Parathyroid adenoma (tissue), 2 donors: ENCODE measurements around the gene ASPG.

ENCODE experiments used
- H2AFZ ChIP-seq: fragments of 300-600 bp; sonication (generic); one replicate; pipeline ENCODE4 v1.7.0; 2017; ENCODE audit warnings: antibody characterized with exemption, mild to moderate bottlenecking
- H3K27ac ChIP-seq: fragments of 300-600 bp; sonication (generic); one replicate; pipeline ENCODE4 v1.7.0; 2017
- H3K27me3 ChIP-seq: fragments of 300-600 bp; sonication (generic); one replicate; pipeline ENCODE4 v1.7.0; 2017; ENCODE audit warnings: low read length; ENCODE audit not compliant: control insufficient read depth, insufficient read depth
- H3K36me3 ChIP-seq: fragments of 300-600 bp; sonication (generic); one replicate; pipeline ENCODE4 v1.7.0; 2017; ENCODE audit warnings: low read length; ENCODE audit not compliant: control insufficient read depth, insufficient read depth
- H3K4me1 ChIP-seq: fragments of 300-600 bp; sonication (generic); one replicate; pipeline ENCODE4 v1.7.0; 2017; ENCODE audit warnings: control low read depth
- H3K4me2 ChIP-seq: fragments of 300-600 bp; sonication (generic); one replicate; pipeline ENCODE4 v1.7.0; 2017; ENCODE audit warnings: low read length
- H3K4me3 ChIP-seq: fragments of 300-600 bp; sonication (generic); one replicate; pipeline ENCODE4 v1.7.0; 2017; ENCODE audit warnings: low read depth, low read length
- H3K79me2 ChIP-seq: fragments of 300-600 bp; sonication (generic); one replicate; pipeline ENCODE4 v1.7.0; 2017; ENCODE audit warnings: control low read depth
- H3K9ac ChIP-seq: fragments of 300-600 bp; sonication (generic); one replicate; pipeline ENCODE4 v1.7.0; 2017; ENCODE audit warnings: mild to moderate bottlenecking
- H3K9me3 ChIP-seq: fragments of 300-600 bp; sonication (generic); one replicate; pipeline ENCODE4 v1.7.0; 2017; ENCODE audit warnings: low read length; ENCODE audit not compliant: control insufficient read depth
- TF ChIP-seq, protein P1 (sequence below): fragments of 300-600 bp; sonication (generic); IDR thresholded peaks from one replicate; pipeline ENCODE4 v1.7.0; 2017; ENCODE audit warnings: antibody characterized with exemption, mild to moderate bottlenecking
- donor health status: primary hyperparathyroidism.

ASPG gene

DNA sequence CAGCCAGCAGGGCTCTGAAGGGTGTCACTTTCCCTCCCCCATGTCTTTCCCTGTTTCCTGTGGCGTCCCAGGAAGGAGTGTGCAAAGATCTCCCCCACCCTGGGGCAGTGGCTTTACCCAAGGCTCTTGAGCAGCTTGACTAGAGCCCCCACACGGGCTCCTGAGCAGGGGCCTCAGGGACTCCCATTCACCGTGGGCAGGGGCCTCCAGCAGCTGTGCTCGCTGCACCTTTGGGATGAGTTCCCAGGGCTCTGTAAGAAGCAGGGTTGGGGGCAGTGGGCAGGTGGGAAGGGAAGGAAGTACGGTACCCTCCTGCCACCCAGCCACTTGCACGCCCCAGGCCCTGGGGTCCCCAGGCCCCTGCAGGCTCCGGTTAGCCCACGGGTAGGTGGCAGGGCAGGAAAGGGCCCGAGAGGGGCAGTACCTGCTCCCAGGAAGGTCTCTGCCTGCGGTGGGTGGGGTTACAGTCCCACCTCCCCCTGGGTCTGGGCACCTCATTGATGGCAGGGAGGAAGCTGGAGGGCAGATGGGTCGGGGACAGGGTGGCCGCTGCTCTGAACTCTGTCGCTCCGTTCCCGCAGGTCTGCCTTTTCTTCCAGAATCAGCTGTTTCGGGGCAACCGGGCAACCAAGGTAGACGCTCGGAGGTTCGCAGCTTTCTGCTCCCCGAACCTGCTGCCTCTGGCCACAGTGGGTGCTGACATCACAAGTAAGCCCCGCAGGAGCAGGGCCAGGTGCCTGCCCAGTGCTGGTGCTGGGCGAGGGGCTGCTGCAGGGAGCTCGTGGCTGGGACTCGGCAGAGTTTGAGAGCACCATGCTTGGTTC lies 13.0 kb downstream of the ASPG start:
- Histone ChIP-seq H3K4me2 (no peak overlapping the region), H3K9me3 (no peaks in the 10 kb centered on the region), H3K9ac (no peak overlapping the region), H3K4me1 (peaks cover 3% of the 10 kb centered on the region), H3K36me3 (no peaks in the 10 kb centered on the region), H3K79me2 (no peaks in the 10 kb centered on the region), H3K27me3 (no peaks in the 10 kb centered on the region), H3K27ac (no peak overlapping the region), H3K4me3 (no peak overlapping the region), H2AFZ (no peak overlapping the region)
- TF ChIP-seq, protein P1, sequence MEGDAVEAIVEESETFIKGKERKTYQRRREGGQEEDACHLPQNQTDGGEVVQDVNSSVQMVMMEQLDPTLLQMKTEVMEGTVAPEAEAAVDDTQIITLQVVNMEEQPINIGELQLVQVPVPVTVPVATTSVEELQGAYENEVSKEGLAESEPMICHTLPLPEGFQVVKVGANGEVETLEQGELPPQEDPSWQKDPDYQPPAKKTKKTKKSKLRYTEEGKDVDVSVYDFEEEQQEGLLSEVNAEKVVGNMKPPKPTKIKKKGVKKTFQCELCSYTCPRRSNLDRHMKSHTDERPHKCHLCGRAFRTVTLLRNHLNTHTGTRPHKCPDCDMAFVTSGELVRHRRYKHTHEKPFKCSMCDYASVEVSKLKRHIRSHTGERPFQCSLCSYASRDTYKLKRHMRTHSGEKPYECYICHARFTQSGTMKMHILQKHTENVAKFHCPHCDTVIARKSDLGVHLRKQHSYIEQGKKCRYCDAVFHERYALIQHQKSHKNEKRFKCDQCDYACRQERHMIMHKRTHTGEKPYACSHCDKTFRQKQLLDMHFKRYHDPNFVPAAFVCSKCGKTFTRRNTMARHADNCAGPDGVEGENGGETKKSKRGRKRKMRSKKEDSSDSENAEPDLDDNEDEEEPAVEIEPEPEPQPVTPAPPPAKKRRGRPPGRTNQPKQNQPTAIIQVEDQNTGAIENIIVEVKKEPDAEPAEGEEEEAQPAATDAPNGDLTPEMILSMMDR, result no peak

DNA sequence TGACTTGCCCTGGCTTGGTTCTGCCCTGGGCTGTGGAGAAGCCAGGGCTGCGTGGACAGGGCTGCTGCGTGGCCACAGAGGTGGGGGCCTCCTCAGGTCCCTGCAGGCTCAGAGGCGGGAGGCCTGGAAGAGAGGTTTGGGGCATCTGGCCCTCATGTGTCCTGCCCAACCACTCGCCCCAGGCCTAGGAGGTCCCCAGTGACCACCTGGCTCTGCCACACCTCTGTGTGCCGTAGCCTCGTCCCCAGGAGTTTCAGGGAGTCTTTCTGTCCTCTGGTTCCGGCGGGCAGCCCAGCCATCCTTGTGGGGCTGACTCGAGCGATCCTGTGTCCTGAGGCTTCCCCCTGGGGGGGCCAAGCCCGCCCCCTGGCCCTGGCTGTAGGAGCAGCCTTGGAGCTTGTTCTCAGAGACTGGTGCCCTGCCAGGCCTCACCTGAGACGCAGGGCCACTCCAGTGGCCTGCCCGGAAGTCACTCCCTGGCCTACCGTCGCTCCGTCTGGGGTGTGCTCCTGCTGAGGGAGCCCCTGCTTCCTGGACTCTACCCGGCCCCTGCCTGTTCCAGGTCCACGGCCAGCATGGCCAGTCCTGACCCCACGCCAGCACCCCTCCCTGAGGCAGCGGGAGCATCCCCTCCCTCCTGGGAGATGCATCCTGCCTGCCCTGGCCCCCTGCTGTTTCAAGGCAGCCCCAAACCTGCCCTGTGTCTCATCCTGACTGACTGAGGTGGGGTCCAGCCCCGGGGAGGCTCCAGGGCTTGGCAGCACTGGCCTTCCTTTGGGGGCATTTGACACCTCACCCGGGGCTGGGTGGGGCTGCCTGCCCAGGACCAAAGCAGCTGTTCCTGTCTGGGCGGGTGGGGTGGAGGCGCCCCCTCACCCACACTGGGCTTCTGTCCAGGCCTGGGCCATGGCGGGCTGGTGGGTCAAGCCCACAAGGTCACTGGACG lies 13.9 kb downstream of the ASPG start:
- peaks cover 2% of the 10 kb centered on the region for H3K4me1 ChIP-seq
- H3K4me3 ChIP-seq, result no peak overlapping the region
- TF ChIP-seq, protein P1, result no peak
- no peaks in the 10 kb centered on the region for H3K79me2 ChIP-seq
- H2AFZ ChIP-seq, result no peak overlapping the region
- no peaks in the 10 kb centered on the region for H3K27me3 ChIP-seq
- H3K4me2 ChIP-seq, result no peak overlapping the region
- H3K36me3 ChIP-seq, result no peaks in the 10 kb centered on the region
- no peak overlapping the region for H3K27ac ChIP-seq
- no peaks in the 10 kb centered on the region for H3K9me3 ChIP-seq
- no peak overlapping the region for H3K9ac ChIP-seq

DNA sequence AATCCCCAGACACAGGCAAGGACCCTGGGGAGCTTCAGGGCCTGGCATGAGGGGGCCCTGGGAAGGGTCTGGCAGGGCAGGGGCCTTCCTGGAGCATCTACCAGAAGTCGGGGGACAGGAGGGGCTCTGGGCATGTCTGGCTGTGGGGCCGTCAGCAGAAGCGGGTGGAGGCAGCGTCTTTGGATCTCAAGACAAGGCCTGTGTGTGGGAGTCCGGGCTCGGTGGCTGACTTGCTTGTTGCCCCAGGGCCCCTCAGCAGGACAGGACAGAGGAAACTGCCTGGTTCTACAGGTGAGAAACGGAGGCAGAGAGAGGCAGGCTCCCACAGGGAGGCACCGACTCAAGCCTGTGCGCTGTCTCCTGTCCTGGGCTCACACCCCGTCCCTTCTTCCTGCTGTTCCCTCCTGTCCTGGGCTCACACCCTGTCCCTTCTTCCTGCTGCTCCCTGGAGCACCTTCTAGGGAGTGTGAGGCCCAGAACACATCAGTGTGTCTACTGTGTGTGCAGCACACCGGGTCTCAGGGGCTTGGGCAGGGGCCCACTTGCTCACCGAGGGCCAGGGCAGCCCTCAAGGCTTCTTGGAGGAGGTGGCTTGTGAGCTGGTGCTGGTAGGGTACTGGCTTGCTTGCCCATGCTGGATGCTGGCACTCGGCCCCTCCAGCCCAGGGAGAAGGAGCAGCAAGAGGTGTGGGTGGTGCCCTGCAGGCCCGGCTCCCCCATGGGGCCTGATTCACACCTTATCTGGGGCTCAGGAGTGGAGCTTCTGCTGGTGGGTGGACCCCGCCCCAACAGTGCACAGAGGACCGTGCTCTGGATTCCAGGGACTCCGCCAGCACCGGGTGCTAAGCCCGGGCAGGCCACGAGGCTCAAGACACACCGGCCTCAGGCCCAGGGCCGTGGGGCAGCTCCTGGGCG lies 14.9 kb downstream of the ASPG start:
- no peak overlapping the region for H3K4me3 ChIP-seq
- no peaks in the 10 kb centered on the region for H3K27me3 ChIP-seq
- no peak overlapping the region for H3K9ac ChIP-seq
- H2AFZ ChIP-seq, result no peak overlapping the region
- no peaks in the 10 kb centered on the region for H3K36me3 ChIP-seq
- H3K27ac ChIP-seq, result no peak overlapping the region
- no peaks in the 10 kb centered on the region for H3K4me1 ChIP-seq
- H3K79me2 ChIP-seq, result no peaks in the 10 kb centered on the region
- H3K4me2 ChIP-seq, result no peak overlapping the region
- H3K9me3 ChIP-seq, result no peaks in the 10 kb centered on the region
- TF ChIP-seq, protein P1, result no peak

DNA sequence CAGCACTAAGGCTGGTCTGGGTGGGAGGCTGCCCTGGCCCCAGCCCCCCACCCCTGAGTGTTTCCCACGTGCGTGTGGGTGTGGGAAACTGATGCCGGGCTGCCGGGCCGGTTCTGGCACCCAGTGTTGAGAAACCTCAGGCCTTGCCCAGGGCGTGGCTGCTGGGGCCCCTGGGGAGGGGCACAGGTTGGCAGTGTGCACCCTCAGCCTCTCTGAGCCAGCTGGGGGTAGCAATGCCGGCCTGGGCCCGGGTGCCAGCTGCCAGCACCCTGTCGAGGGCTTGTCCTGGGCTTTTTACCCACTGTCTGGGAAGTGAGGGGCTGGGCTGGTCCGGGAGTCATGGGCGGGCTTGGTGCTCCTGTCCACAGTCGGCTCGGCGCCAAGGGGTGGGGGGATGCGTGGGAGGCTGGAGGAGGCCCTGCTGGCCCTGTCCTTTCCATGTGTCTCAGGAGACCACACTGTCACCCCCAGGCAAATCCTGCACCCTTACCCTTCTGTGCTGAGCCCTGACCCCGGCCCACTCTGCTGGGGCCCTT lies 15.7 kb downstream of the ASPG start:
- no peak overlapping the region for H3K9ac ChIP-seq
- H3K4me2 ChIP-seq, result no peak overlapping the region
- no peaks in the 10 kb centered on the region for H3K4me1 ChIP-seq
- no peaks in the 10 kb centered on the region for H3K36me3 ChIP-seq
- H3K27ac ChIP-seq, result no peak overlapping the region
- H3K27me3 ChIP-seq, result no peaks in the 10 kb centered on the region
- no peaks in the 10 kb centered on the region for H3K79me2 ChIP-seq
- no peak overlapping the region for H3K4me3 ChIP-seq
- TF ChIP-seq, protein P1, result no peak
- H3K9me3 ChIP-seq, result no peaks in the 10 kb centered on the region
- no peak overlapping the region for H2AFZ ChIP-seq
